NCI-H1436 treated with DMSO at 0.1 percent for 48 hours (cell line): ENCODE measurements around the gene LHPP.

Source experiments
- DNase-seq: peaks from one replicate; lab custom pipeline; 2025; lab: John Stamatoyannopoulos, UW

The LHPP gene

DNA sequence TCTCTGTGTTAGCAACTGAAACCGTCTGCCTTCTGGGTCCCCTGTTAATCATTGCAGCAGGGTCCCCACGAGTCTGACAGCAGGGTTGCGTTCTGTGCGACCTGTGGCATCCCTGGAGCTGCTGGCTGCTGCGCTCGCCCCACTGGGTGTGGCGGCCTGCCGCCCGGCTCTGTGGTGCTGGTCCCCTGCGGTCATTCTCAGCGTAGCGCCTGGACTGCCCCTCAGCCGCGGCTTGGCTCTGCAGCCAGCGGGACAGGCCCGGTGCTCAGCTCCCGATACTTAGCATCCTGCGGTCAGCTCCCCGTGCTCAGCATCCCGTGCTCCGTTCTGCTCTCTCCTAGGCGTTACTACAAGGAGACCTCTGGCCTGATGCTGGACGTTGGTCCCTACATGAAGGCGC, 35.0 kb downstream of the LHPP start:
- DNase-seq, result no peak

DNA sequence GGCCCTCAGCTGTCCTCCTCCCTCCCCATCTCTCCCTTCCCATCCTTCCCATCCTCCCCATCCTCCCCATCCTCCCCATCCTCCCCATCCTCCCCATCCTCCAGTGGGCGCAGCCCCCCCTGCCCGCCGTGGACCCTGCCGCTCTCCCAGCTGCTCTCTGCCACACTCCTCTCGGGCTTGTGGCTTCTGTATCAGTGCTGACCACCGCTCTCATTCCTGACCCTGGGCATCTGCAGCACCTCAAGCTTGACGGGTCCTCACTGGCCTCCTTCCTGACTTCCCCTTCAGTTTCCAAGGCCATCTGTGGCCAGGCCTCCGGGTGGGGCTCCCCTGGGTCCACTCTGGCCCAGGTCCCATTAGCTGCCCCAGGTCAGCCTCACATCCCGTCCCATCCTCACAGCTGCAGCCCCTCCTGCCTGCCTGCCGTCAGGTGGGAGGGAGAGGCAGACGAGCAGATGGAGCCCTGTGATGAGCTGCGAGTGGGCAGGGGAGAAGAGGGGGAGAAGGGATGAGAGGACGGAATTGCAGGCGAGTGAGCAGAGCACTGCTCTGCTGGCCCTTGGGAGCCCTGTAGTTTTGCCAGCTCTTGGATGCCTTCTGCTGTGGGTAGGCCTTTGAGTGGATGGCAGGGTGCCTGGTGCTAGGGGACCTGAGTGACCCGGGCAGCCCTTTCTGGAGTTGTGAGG, 35.7 kb downstream of the LHPP start:
- no peak for DNase-seq

DNA sequence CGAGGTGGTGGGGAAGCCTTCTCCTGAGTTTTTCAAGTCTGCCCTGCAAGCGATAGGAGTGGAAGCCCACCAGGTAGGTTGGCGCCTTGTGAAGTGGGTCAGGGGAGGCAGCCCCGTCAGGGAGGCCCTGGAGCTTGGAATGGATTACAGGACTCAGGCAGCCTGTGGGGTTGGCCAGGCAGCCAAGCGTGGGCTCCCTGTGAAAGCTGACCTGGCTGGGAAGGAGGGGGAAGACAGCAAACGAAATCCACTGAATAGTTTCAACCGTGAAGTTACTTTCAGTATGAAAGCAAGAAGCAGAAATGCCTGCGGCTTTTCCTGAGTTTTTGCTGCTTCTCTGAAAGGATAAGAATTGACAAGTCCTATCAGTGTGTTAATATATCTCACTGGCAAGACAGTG, 36.4 kb downstream of the LHPP start:
- DNase-seq, result no peak

DNA sequence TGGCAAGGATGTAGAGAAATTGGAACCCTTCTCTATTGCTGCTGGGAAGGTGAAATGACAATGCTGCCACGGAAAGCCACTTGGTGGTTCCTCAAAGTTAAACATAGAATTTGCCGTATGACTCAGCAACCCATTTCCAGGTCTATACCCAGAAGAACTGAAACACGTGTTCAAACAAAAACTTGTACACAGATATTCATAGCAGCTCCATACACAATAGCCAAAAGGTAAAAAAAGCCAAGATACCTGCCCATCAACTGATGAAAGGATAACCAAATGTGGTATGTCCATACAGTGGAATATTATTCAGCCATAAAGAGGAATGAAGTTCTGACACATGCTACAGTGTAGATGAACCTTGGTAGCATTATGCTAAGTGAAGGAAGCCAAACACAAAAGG, 39.1 kb downstream of the LHPP start:
- DNase-seq, result no peak

DNA sequence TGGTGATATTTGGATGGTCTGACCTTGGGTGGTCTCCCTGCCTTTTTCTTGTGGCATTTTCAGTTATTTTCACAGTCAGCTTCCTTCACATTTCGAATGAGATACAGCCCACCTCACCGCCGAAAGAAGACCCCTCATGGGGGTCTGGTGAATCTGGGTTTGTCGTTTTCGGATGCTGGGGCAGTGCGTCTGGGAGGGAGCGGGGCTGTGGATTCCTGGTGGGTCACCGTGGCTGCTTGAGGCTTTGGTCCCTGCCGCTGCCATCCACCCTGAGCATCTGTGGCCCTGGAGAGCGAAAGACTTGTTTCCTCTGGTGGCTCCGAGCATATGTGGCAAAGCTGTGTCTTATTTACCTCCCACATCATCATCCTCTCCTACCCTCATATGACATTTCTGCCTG, 43.1 kb downstream of the LHPP start:
- no peak for DNase-seq

DNA sequence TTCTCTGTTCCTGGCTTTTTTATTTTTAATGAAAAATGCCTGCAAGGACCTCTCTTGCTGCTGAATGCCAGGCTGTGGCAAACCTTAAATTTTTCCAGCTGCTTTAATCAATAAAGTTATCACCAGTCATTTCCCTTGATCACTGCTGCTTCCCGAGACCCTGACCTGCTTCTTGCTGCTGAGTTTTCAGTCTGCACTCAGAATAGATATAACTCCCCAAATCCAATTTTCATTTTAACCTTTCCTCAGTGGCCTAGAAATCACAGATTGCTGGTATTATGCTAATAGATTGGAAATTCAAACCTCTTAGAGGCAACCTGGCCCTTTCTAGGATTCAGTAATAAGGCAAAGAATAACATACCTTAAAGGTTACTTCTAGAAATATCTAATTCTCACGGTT, 43.7 kb downstream of the LHPP start:
- no peak for DNase-seq

DNA sequence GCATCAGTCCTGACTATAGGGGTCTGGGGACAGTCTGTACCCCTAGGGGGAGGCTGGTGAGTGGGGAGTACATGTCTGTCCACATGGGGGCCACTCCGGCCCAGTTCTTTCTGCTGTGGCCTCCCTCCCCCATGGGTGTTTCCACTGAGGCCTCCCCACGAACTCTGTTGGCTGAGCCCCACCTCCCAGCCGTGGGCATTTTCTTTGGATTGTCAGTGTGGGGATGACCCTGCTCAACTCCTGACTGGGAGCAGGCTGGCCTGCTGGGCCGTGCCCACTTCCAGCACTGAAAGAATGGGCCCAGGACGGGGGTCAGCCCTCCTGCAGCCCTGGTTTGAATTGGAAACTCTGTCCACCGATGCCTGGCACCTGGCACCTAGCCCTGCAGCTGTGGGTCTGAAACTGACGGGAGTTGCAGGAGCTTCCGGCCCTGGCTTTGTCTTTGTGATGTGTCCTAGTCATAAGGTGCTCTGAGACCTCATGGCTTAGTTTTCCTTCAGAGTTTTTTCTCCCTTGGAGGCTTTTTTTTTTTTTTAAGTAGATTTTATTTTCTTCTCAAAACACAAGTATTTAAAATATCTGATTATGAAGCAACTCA, 46.5 kb downstream of the LHPP start:
- no peak for DNase-seq

DNA sequence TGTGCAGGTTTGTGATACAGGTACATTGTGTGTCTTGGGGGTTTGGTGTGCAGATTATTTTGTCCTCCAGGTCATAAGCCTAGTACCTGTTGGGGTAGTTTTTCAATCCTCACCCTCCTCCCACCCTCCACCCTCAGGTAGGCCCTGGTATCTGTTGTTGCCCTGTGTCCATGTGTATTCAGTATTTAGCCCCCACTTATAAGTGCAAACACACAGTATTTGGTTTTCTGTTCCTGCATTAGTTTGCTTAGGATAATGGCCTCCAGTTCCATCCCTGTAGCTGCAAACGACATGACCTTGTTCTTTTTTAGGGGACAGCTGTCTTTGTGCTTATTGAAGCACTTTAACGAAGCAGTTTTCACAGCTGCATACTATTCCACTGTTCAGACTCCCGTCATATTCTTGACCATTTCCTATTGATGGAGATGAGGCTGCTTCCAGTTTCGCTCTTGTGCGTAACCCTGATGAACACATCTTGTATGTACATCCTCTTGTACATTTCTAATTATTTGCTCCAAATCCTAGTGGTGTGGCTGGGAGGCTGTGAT, 47.4 kb downstream of the LHPP start:
- DNase-seq, result no peak

DNA sequence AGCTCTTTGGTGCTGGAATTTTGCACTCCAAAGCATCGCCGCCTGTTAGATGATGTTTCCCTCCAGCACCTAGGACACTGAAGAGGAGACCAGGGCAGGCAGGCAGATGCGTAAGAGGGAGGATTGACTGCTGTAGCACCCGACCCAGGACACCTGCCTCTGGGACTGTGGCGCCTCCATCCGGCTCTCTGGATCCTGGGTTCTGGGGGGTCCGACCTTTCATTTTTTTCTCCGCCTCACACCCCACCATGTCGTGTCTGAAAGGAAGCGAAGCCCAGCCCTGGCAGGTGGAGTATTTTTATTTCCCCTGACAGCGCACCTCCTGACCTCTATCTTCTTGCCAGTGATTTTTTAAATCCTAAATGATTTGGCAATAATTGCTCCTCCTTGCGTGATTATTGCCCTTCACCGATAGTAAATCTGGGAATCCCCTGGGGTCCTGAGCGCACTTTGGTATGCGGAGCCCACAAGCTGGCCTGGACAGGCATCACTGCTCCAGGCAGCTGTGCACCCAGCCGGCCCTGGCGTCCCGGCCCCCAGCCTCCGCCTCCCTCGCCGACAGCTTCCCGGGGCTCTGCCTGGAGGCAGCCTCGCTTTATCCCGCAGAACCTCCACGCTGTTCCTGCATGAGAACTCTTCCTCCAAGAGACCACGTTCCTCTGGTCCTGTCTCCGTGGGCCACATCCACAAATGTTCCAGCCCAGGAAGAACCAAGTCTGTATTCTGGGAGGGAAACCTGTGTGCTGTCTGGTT, 48.4 kb downstream of the LHPP start:
- no peak for DNase-seq

DNA sequence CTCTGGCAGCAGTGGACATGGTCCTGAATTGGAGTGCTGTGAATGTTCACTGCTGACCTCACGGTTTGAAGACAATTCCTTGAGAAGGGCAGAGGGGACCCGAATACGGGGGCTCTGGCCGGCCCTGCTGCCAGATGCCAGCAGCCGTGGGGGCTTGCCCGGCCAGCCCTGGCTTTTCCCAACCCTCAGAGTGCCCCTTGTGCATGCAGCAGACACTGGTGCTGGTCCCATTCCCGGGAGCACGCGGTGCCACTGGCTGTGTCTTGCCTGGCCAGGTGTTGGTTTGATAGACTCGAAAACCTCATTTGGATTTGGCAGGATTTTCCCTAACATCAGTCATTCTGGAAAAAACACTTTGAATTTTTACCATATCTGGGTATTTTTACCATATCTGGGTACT, 49.1 kb downstream of the LHPP start:
- no peak for DNase-seq

DNA sequence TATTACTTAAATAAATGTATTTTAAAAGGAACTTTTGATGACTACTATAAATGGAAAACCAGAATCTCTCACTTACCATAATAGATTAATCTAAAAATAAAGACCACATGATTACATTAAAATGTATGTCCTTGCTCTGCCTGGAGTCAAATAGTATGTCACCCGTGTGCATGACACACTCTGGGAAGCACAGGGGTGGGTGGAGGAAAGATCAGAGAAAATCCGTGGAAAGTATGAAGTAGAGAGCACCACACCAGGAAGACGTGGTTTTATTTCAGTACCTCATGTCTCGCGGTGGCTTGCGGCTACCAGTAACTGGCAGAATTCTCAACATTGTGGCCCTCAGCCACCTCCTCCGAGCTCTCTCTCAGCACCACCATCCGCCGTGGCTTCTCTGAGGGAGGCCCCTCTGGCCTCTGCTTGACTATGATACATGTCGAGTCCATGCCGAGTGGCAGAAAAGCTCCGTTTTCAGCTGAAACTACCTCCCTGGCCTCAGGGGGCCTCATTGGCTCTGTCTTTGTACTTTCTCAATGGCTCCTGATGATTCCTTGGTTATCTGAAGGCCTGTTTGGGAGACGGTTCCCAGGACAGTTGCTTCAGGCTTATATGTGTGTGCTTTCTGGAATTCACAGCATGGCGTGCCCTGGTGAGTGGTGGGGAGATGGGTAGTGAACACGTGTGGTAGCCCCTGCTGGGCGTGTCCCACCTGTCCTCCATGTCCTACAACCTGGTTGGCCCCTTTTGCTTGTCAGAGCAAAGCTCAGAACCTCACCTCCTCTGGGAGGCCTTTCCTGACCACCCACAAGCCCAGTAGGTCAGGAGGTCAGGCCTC, 49.8 kb downstream of the LHPP start:
- DNase-seq, result no peak

DNA sequence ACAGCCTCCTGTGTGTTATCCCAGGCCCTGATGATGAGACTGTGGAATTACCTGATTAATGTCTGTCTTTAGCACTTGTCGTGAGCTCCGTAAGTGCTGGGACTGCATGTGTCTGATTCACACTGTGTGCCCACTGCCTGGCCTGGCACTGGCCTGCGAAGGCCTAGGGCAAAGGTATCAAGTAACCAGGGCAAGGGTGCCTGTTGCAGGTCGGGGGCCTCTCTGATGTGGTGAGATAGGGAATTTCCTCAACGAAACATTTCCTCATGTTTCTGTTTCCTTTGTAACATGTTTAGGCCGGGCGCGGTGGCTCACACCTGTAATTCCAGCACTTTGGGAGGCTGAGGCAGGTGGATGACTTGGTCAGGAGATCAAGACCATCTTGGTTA, 50.4 kb downstream of the LHPP start:
- no peak for DNase-seq

DNA sequence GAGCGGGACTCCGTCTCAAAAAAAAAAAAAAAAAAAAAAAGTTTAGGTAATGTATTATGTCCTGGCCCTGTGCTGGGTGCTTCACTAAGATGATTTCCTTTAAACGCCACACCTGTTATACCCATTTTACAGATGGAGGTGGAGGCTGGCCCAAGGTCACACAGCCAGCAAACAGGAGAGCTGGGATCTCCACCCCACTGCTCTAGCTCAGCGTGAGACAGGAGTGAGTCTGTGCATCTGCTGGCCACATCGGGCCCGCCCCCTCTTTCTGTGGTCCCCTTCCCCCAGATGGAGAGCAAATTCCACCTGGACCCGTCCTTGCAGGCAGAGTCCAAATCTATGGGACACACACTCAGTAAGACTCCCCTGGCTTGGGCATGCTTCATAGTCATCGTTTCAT, 51.0 kb downstream of the LHPP start:
- no peak for DNase-seq

DNA sequence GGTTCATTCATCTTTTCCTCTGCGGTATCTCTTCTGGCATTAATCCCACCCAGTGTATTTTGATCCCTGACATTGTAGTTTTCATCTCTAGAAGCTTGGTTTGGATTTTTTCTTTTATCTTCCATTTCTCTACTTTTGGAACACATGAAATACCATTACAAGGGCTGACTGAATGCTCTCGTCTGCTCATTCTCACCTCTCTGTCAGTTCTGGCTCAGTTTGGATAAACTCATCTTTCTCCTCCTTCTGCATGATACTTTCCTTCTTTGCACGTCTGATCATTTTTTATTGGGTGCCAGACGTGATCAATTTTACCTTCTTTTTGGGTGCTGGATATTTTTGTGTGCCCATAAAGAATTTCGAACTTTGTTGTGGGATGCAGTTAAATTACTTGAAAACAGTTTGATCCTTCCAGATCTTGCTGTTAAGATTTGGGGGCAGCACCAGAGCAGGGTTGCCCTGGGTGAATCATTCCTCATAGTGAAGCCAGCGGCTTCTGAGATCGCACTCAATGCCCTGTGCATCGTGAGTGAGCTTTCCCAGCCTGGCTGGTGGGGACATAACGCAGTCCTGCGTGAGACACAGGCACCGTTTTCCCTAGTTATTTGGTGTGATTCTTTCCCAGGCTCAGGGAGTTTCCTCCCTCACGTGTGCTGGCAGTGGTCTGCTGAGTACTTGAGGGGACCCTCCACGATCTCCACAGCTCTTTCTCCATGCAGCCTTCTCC, 53.8 kb downstream of the LHPP start:
- DNase-seq, result no peak

DNA sequence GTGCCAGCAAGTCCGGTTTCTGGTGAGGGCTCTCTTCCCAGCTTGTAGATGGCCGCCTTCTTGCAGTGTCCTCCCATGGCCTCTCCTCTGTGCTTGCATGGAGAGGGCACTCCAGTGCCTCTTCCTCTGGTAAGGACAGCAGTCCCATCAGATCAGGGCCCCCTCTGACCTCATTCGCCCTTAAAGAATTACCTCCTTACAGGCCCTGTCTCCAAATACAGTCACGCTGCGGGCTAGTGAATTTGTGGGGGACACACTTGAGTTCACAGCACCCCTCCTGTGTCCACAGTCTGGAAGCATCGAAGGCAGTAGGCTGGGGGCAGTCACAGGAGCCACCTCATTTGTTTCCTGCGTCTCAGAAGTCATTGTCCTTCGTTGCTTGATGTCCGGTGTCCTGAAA, 54.6 kb downstream of the LHPP start:
- no peak for DNase-seq

DNA sequence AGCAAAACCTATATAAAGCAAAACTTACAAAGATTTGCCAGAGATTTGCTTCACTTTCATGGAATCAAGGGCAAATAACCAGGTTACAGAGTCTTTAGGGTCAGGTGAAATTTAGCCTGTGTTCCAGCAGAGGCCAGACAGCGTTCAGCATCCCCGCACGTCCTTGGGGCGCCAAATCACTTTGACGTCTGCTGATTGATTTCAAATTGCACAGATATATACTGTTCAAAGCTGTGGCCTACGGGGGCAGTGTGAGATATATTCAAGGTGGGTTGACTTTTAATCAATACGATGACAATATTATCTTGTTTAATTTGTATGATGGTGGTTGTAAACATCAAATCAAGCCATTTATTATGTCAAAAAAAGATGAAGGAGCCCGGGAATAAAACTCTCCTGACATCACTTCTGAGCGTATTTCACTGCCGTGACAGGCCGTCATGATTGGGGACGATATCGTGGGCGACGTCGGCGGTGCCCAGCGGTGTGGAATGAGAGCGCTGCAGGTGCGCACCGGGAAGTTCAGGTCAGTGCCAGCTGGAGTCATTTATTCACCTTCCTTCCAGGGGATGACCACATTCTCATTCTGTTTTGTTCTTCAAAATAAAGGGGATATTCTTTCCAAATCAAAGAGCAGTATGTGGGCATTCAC, 55.2 kb downstream of the LHPP start:
- no peak for DNase-seq

DNA sequence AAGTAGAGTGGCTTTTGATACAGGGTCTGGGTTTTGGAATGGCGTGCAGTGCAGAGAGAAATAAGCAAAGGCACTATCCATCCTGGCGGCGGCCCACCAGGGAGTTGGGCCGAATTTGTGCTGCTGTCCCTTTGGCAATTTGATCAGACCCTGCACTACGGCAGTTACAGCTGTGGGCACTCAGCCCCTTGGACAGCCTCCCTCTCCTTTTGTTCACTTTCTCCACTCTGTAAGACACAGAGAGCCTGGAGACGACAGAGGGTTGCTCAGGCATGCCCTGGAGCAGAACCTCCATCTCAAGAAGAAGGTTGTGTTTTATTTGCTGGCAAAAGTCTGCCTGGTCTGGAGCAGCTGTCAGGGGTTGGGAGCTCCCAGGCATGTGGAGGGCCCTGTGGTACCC, 55.8 kb downstream of the LHPP start:
- DNase-seq, result no peak

DNA sequence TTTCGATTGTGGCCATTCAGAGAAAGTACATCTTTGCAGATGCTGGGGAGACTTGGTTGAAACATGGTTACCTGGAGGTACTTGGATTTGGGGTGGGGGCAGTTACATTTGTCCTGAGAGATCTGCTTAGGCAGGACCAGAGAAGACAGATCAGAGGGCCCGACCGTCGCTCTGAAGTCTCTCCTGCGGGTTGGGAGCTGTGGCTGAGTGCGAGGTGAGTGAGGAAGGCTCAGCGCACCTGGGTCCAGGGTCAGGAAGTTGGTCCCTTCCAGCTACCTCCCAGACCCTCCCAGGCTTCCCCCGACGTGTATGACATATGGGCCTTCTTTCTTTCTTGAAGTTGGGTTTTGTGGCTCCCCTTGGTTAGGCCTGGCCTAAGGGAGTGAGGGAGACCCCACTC, 56.3 kb downstream of the LHPP start:
- no peak for DNase-seq

DNA sequence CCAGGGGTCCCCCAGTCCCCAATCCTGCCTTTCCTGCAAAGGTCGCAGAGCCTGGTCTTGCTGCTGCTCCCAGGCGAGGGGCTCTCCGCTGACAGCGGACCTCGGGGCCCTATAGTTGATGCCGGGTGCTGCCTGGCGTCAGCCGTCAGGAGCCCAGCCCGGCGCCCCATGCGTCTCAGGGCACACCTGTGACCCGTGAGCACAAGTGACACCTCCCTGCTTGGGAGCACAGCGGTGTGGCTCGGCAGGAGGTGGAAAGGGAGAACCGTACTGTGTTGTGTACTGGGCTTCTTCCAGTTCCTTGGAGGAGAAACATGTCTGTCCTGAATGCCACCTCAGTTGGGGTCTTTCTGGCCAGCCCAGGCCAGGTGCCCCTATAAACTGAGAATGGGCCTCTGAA, 56.7 kb downstream of the LHPP start:
- DNase-seq, result no peak

DNA sequence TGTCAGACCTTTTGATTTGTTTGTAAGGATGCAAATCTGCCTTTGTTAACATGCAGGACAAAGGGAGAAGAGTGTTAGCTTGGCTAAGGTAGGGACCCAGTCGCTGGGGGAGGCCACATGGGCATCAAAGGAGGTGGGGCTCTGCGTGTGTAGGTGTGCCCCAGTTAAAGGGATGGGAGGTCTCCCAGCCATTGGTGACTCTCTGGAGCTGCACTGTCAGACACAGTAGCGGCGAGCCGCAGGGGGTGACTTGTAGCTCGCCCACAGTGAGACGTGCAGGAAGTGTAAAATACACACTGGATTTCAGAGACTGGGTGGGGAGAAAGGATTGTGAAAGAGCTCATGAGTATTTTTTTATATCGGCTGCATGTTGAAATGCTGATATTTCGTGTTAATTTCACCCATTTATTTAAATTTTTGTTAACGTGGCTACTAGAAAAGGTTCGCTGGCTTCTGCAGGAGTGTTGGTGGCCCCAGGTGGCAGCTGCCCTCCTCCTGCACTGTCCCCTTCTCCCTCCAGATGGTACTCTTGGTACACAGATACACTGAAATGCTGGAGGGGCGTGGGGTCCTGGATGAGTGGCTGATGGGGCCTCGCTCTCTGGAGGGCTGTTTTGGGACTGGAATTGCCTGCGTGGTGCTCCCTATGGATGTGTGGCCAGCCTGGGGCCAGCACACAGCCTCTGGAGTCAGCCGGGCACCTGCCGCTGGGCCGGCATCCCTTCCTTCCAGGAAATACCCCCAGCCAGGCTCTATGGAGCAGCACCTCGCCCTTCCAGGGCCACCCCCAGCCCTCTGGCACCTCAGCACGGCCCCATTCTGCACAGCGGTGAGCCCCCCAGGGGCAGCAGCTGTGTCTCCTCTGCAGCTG, 59.2 kb downstream of the LHPP start:
- no peak for DNase-seq
